ENCODE data around the gene TKTL2.
"Not testable (repeated sequence)": the region's sequence is repeated elsewhere in the genome, so short reads cannot be mapped to it uniquely, and the experiment has no call there.

Gene TKTL2

GRCh38 chr4:163448540-163449203 is 24.9 kb downstream of the TKTL2 start:
- no peak overlapping the region for H3K4me3 ChIP-seq (ENCODE audit: low read depth, low read length)
- DNase-seq (ENCODE audit: low read depth), result no peak
- TF ChIP-seq CTCF (IDR thresholded peaks at IDR 0.05; ENCODE audit: control insufficient read depth, extremely low read depth, insufficient read depth), result no peak

DNA sequence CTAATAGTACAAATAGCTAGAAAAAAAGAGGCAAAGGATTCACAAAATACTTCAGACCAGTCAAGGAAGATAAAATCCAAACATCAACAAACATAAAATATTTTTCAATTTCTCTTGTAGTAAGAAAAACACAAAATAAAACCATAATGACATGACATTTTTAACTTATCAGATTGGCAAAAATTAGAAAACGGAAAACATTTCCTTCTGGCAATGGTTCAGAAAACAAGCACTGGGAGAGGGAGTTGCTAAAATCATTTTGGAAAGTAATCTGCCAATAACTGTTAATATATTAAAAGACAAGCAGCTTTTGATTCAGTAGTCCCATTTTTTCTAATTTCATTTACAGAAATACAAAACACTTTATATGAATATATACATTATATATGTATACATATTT is 26.1 kb downstream of the TKTL2 start:
- DNase-seq (ENCODE audit: low read depth), result no peak
- no peak for TF ChIP-seq CTCF (IDR thresholded peaks at IDR 0.05; ENCODE audit: control insufficient read depth, extremely low read depth, insufficient read depth)
- H3K4me3 ChIP-seq (ENCODE audit: low read depth, low read length), result no peak overlapping the region

DNA sequence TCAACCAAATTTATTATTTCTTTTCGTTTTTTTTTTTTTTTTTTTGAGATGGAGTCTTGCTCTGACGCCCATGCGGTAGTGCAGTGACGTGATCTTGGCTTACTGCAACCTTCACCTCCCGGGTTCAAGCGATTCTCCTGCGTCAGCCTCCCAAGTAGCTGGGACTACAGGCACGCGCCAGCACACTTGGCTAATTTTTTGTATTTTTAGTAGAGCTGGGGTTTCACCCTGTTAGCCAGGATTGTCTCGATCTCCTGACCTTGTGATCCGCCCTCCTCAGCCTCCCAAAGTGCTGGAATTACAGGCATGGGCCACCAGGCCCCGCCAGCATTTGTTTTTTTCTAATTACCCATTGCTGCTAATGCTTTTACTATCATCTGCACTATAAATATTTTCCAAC is 26.5 kb downstream of the TKTL2 start:
- DNase-seq (ENCODE audit: low read depth), result not testable (repeated sequence)

DNA sequence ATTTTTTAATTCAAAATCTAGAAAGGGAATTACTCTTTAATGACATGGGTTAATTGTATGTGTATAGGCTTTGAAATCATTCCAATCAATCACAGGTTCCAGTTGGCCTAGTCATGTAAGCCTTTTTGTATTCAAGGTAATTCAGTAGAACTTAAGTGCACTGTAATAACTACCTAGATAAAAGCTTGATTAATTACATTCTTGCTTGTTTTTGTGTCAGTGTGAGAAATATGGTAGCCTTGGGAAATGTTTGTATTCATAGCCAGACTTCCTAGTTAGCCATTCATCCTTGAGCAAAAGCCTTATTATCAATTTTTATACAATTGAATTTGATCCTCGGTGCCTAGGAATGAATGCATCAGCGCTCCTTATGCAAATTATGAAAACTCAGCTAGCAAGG is 33.5 kb downstream of the TKTL2 start:
- no peak overlapping the region for H3K4me3 ChIP-seq (ENCODE audit: low read depth, low read length)
- no peak for DNase-seq (ENCODE audit: low read depth)
- TF ChIP-seq CTCF (IDR thresholded peaks at IDR 0.05; ENCODE audit: control insufficient read depth, extremely low read depth, insufficient read depth), result no peak

More for the DNA sequence above, 26.5 kb downstream of the TKTL2 start:
- not testable (repeated sequence) for H3K4me3 ChIP-seq (ENCODE audit: low read depth, low read length)
